IMR-90 (cell line): Measurements from ENCODE around the gene ALDH18A1. TPM values are rescaled to one million over a fixed set of nuclear protein-coding genes. Genes with fewer than 3 reads are reported as not detected.

Experiments
- ATAC-seq: fragments of 200-7000 bp; cut with Tn5 transposase; 2 replicates; pipeline ENCODE4 v1.9.1; 2020; ENCODE audit warnings: low read depth, mild to moderate bottlenecking, moderate library complexity
- BruUV-seq: library from RNA; stranded (reverse); fragments of 400-500 nt; replicated peaks from 2 replicates; lab custom pipeline; 2021; lab: Mats Ljungman, UMichigan
- CTCF ChIA-PET: fragments of 300-600 bp; formaldehyde crosslinking; extraction: SDS; loops from one replicate; lab custom pipeline; 2021; ENCODE audit warnings: antibody characterized with exemption; lab: Yijun Ruan, JAX
- POLR2A ChIA-PET: fragments of 300-600 bp; sonication (Branson Sonifier 250); formaldehyde crosslinking; loops from one replicate; lab custom pipeline; 2022; ENCODE audit warnings: antibody characterized with exemption; ENCODE audit not compliant: unreplicated experiment; lab: Charles Lee
- DNase-seq: peaks from one replicate; pipeline ENCODE4 v3.0.0; 2013
- H2AFZ ChIP-seq: replicated peaks from 2 replicates; pipeline ENCODE3; 2013; ENCODE audit warnings: low read length, mild to moderate bottlenecking; ENCODE audit not compliant: poor library complexity
- H2AK5ac ChIP-seq: 2 replicates; pipeline ENCODE4 v1.6.1; 2013; ENCODE audit warnings: low read depth, low read length, inconsistent platforms
- H2AK9ac ChIP-seq: replicated peaks from 2 replicates; pipeline ENCODE3; 2013; ENCODE audit warnings: mild to moderate bottlenecking, low read depth, low read length, moderate library complexity; ENCODE audit not compliant: poor library complexity
- H2BK120ac ChIP-seq: 2 replicates; pipeline ENCODE4 v1.6.1; 2013; ENCODE audit warnings: low read depth, low read length, inconsistent platforms
- H2BK15ac ChIP-seq: 3 replicates; pipeline ENCODE4 v1.6.1; 2013; ENCODE audit warnings: low read depth, low read length, inconsistent platforms
- H2BK20ac ChIP-seq: 2 replicates; pipeline ENCODE4 v1.6.1; 2013; ENCODE audit warnings: low read depth, mild to moderate bottlenecking, inconsistent platforms, low read length, moderate library complexity
- H2BK5ac ChIP-seq: 2 replicates; pipeline ENCODE4 v1.6.1; 2013; ENCODE audit warnings: mild to moderate bottlenecking, low read depth, low read length, inconsistent platforms; ENCODE audit not compliant: poor library complexity, severe bottlenecking
- H3K14ac ChIP-seq: replicated peaks from 2 replicates; pipeline ENCODE4 v1.6.1; 2013; ENCODE audit warnings: low read depth, low read length, inconsistent platforms
- H3K18ac ChIP-seq: 2 replicates; pipeline ENCODE4 v1.6.1; 2013; ENCODE audit warnings: low read depth, low read length, control low read depth
- H3K23ac ChIP-seq: 2 replicates; pipeline ENCODE4 v1.6.1; 2013; ENCODE audit warnings: low read depth, low read length, inconsistent platforms
- H3K27ac ChIP-seq: 2 replicates; pipeline ENCODE4 v1.5.1; 2013; ENCODE audit warnings: mild to moderate bottlenecking, control low read depth, low read length; ENCODE audit not compliant: insufficient read depth
- H3K27me3 ChIP-seq: 2 replicates; pipeline ENCODE4 v1.6.1; 2013; ENCODE audit warnings: low read length; ENCODE audit not compliant: control insufficient read depth, insufficient read depth
- H3K36me3 ChIP-seq: 2 replicates; pipeline ENCODE4 v1.6.1; 2013; ENCODE audit warnings: low read length, mixed read lengths; ENCODE audit not compliant: control insufficient read depth, insufficient read depth
- H3K4ac ChIP-seq: 2 replicates; pipeline ENCODE4 v1.6.1; 2013; ENCODE audit warnings: low read depth, low read length, inconsistent platforms
- H3K4me1 ChIP-seq: 2 replicates; pipeline ENCODE4 v1.6.1; 2013; ENCODE audit warnings: low read length, mixed read lengths; ENCODE audit not compliant: control insufficient read depth, insufficient read depth
- H3K4me2 ChIP-seq: 2 replicates; pipeline ENCODE4 v1.6.1; 2013; ENCODE audit warnings: low read depth, mild to moderate bottlenecking, control low read depth, low read length, moderate library complexity
- H3K4me3 ChIP-seq: 2 replicates; pipeline ENCODE4 v1.5.1; 2013; ENCODE audit warnings: low read depth, mild to moderate bottlenecking, control low read depth, low read length, moderate library complexity; ENCODE audit not compliant: insufficient read depth
- H3K56ac ChIP-seq: 2 replicates; pipeline ENCODE4 v1.6.1; 2013; ENCODE audit warnings: low read length, inconsistent platforms; ENCODE audit not compliant: insufficient read depth; ENCODE audit errors: extremely low read depth
- H3K79me1 ChIP-seq, 2 experiments: 2 replicates each; pipeline ENCODE4 v1.6.1; 2013; ENCODE audit warnings: low read length in 2 of 2, inconsistent platforms in 1 of 2, low read depth in 1 of 2
- H3K9ac ChIP-seq: 2 replicates; pipeline ENCODE4 v1.6.1; 2013; ENCODE audit warnings: low read depth, low read length, control low read depth
- H3K9me1 ChIP-seq: 2 replicates; pipeline ENCODE4 v1.6.1; 2013; ENCODE audit warnings: low read length, inconsistent platforms; ENCODE audit not compliant: insufficient read depth
- H3K9me3 ChIP-seq: 2 replicates; pipeline ENCODE4 v1.6.1; 2013; ENCODE audit warnings: low read length; ENCODE audit not compliant: control insufficient read depth, insufficient read depth
- H4K20me1 ChIP-seq: 2 replicates; pipeline ENCODE4 v1.6.1; 2013; ENCODE audit warnings: low read length, inconsistent platforms; ENCODE audit not compliant: insufficient read depth
- H4K5ac ChIP-seq: 2 replicates; pipeline ENCODE4 v1.6.1; 2013; ENCODE audit warnings: mild to moderate bottlenecking, low read depth, low read length, control low read depth
- H4K8ac ChIP-seq, 2 experiments: 2 replicates each; pipeline ENCODE4 v1.6.1; 2013; ENCODE audit warnings: low read depth in 2 of 2, low read length in 2 of 2, control low read depth in 1 of 2, inconsistent platforms in 1 of 2
- H4K91ac ChIP-seq: 2 replicates; pipeline ENCODE4 v1.6.1; 2013; ENCODE audit warnings: low read depth, low read length, inconsistent platforms; ENCODE audit not compliant: insufficient read depth
- BHLHE40 ChIP-seq: fragments of 150-350 bp; IDR thresholded peaks from 2 replicates; pipeline ENCODE4 v1.6.1; 2016; ENCODE audit warnings: mild to moderate bottlenecking, low read depth, low read length
- CEBPB ChIP-seq: IDR thresholded peaks from 2 replicates; pipeline ENCODE4 v1.6.1; 2012; ENCODE audit warnings: low read depth, low read length, improper control_type of control experiment
- CHD1 ChIP-seq: IDR thresholded peaks from 2 replicates; pipeline ENCODE4 v1.6.1; 2012; ENCODE audit warnings: low read depth, low read length, improper control_type of control experiment
- FOS ChIP-seq: fragments of 150-350 bp; IDR thresholded peaks from 2 replicates; pipeline ENCODE4 v1.6.1; 2016; ENCODE audit warnings: low read depth, low read length
- MAZ ChIP-seq: IDR thresholded peaks from 2 replicates; pipeline ENCODE4 v1.6.1; 2012; ENCODE audit warnings: low read depth, mild to moderate bottlenecking, low read length, improper control_type of control experiment, moderate library complexity, borderline replicate concordance
- MXI1 ChIP-seq: IDR thresholded peaks from 2 replicates; pipeline ENCODE4 v1.6.1; 2012; ENCODE audit warnings: low read depth, mild to moderate bottlenecking, low read length, moderate library complexity, borderline replicate concordance
- NFE2L2 ChIP-seq: fragments of 150-350 bp; IDR thresholded peaks from 2 replicates; pipeline ENCODE4 v1.6.1; 2016; ENCODE audit warnings: low read depth, mild to moderate bottlenecking, low read length
- RAD21 ChIP-seq: IDR thresholded peaks from 2 replicates; pipeline ENCODE4 v1.6.1; 2012; ENCODE audit warnings: low read length, improper control_type of control experiment
- RFX5 ChIP-seq: IDR thresholded peaks from 2 replicates; pipeline ENCODE4 v1.8.0; 2012; ENCODE audit warnings: low read depth, mild to moderate bottlenecking, low read length, moderate library complexity
- USF2 ChIP-seq: fragments of 150-350 bp; IDR thresholded peaks from 2 replicates; pipeline ENCODE4 v1.6.1; 2017; ENCODE audit warnings: mild to moderate bottlenecking, antibody characterized with exemption, low read length, low read depth
- WGBS, 2 experiments: methylation state at CpG; one replicate each; pipeline versions ENCODE4 v1.1.5 to v1.1.7; 2013; ENCODE audit warnings: missing lambda C conversion rate in 2 of 2; ENCODE audit not compliant: insufficient read length in 1 of 2; ENCODE audit errors: extremely low coverage in 2 of 2; 5-methylcytosine and 5-hydroxymethylcytosine counted together
- dilution Hi-C: fragments of 300-500 bp; cut with HindIII; formaldehyde crosslinking; loops from one replicate; pipeline ENCODE4 v1.14.3; 2018; ENCODE audit warnings: low sequenced_read_pairs; ENCODE audit not compliant: unreplicated experiment
- in situ Hi-C: fragments of 300-500 bp; cut with MboI; formaldehyde crosslinking; loops from 3 replicates; pipeline ENCODE4 v1.14.3; 2019; ENCODE audit warnings: low sequenced_read_pairs, inconsistent platforms, mixed read lengths
- intact Hi-C: fragments of 100-400 bp; cut with micrococcal nuclease; formaldehyde crosslinking; loops from 2 replicates; pipeline ENCODE4 v1.10.0; 2022
- polyA plus RNA-seq, 3 experiments: library from polyadenylated mRNA; depleted of rRNA; stranded (reverse); fragments of >200 nt; gene quantifications; 2 replicates each; pipeline ENCODE4 v1.2.3, GENCODE V29; 2012; ENCODE audit warnings: low replicate concordance in 1 of 3
- total RNA-seq: library from RNA; depleted of rRNA; stranded (reverse); fragments of >200 nt; gene quantifications from 2 replicates; pipeline ENCODE4 v1.2.3, GENCODE V29; 2012
- TF ChIP-seq, protein P1 (sequence below): conservative IDR thresholded peaks from 2 replicates; pipeline ENCODE4 v1.5.1; 2012; ENCODE audit warnings: mild to moderate bottlenecking, low read depth, low read length, improper control_type of control experiment

The ALDH18A1 gene
- total and polyA plus RNA-seq, 2 of the 4 experiments (the other 2 are of a cell fraction) = 93.4 to 232 TPM

DNA sequence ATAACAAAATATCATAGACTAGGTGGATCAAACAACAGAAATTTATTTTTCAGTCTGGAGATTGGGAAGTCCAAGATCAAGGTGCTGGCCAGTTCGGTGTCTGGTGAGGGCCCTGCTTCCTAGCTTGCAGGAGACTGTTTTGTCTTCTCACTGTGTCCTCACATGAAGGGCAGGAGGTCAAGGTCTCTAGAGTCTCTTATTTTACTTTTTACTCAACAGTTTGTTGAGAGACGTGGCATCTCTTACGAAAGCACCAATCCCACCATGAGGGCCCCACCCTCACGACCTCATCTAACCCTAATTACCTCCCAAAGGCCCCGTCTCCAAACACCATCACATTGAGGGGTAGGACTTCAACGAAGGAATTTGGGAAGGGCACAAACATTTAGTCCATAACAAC, 54.1 kb downstream of the ALDH18A1 start:
- H2BK15ac ChIP-seq = no peak overlapping the region
- H3K9ac ChIP-seq = no peak overlapping the region
- no peak overlapping the region for H2AFZ ChIP-seq
- dilution Hi-C loops (no loop called here), intact Hi-C loops (loop anchor here (5.0 kb wide), 1 partner anchor 420 kb away; no protein-coding TSS in a partner anchor), in situ Hi-C loops (loop anchor here (5.0 to 10.0 kb wide), 2 partner anchors 170 to 468 kb away; no protein-coding TSS in a partner anchor)
- no peak overlapping the region for H3K18ac ChIP-seq
- H3K36me3 ChIP-seq = peaks cover 13% of the 10 kb centered on the region
- no peak overlapping the region for H3K4me2 ChIP-seq
- ChIA-PET CTCF (interaction anchor here (1.3 kb wide), 2 partner anchors 11 to 228 kb away, joined by 3 to 6 read pairs; no protein-coding TSS in a partner anchor), POLR2A (interaction anchor here (0.5 kb wide), 1 partner anchor 331 kb away, joined by 12 read pairs; no protein-coding TSS in a partner anchor)
- no peak overlapping the region for H3K4me3 ChIP-seq
- H3K9me1 ChIP-seq = no peaks in the 10 kb centered on the region
- no peak overlapping the region for H4K8ac ChIP-seq
- H2AK9ac ChIP-seq = no peak overlapping the region
- H3K27me3 ChIP-seq = peaks cover 2% of the 10 kb centered on the region; the same call in 1 of the 2 replicates
- DNase-seq (no peak), ATAC-seq (no peak)
- no peak overlapping the region for H2BK20ac ChIP-seq
- H4K20me1 ChIP-seq = no peaks in the 10 kb centered on the region
- no peak overlapping the region for H3K56ac ChIP-seq
- H3K27ac ChIP-seq = no peak overlapping the region
- no peak overlapping the region for H4K5ac ChIP-seq
- no peak for TF ChIP-seq USF2
- no peak for TF ChIP-seq CEBPB
- no peak for TF ChIP-seq RFX5
- no peak for TF ChIP-seq RAD21
- TF ChIP-seq MXI1 = no peak
- TF ChIP-seq FOS = no peak
- TF ChIP-seq BHLHE40 = no peak
- TF ChIP-seq MAZ = no peak
- TF ChIP-seq NFE2L2 = no peak
- TF ChIP-seq, protein P1, sequence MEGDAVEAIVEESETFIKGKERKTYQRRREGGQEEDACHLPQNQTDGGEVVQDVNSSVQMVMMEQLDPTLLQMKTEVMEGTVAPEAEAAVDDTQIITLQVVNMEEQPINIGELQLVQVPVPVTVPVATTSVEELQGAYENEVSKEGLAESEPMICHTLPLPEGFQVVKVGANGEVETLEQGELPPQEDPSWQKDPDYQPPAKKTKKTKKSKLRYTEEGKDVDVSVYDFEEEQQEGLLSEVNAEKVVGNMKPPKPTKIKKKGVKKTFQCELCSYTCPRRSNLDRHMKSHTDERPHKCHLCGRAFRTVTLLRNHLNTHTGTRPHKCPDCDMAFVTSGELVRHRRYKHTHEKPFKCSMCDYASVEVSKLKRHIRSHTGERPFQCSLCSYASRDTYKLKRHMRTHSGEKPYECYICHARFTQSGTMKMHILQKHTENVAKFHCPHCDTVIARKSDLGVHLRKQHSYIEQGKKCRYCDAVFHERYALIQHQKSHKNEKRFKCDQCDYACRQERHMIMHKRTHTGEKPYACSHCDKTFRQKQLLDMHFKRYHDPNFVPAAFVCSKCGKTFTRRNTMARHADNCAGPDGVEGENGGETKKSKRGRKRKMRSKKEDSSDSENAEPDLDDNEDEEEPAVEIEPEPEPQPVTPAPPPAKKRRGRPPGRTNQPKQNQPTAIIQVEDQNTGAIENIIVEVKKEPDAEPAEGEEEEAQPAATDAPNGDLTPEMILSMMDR = no peak
- TF ChIP-seq CHD1 = no peak
- no peak overlapping the region for H4K91ac ChIP-seq
- H3K23ac ChIP-seq = no peak overlapping the region
- BruUV-seq = no TSS peak
- H3K4me1 ChIP-seq = no peaks in the 10 kb centered on the region; the same call in 1 of the 2 replicates
- H3K4ac ChIP-seq = no peak overlapping the region
- WGBS, 2 experiments = 80% methylated on average over 2 of the region's 6 CpGs; no CpG with 5 or more reads in 1 of the 2 experiments
- H2BK120ac ChIP-seq = no peak overlapping the region
- H2AK5ac ChIP-seq = no peak overlapping the region
- no peak overlapping the region for H3K14ac ChIP-seq
- H2BK5ac ChIP-seq = no peak overlapping the region
- no peaks in the 10 kb centered on the region for H3K9me3 ChIP-seq
- no peaks in the 10 kb centered on the region for H3K79me1 ChIP-seq
